ENCODE results near the gene NLRP14. TPM values are rescaled to one million over a fixed set of nuclear protein-coding genes. Genes with fewer than 3 reads are reported as not detected.

The NLRP14 gene, protein sequence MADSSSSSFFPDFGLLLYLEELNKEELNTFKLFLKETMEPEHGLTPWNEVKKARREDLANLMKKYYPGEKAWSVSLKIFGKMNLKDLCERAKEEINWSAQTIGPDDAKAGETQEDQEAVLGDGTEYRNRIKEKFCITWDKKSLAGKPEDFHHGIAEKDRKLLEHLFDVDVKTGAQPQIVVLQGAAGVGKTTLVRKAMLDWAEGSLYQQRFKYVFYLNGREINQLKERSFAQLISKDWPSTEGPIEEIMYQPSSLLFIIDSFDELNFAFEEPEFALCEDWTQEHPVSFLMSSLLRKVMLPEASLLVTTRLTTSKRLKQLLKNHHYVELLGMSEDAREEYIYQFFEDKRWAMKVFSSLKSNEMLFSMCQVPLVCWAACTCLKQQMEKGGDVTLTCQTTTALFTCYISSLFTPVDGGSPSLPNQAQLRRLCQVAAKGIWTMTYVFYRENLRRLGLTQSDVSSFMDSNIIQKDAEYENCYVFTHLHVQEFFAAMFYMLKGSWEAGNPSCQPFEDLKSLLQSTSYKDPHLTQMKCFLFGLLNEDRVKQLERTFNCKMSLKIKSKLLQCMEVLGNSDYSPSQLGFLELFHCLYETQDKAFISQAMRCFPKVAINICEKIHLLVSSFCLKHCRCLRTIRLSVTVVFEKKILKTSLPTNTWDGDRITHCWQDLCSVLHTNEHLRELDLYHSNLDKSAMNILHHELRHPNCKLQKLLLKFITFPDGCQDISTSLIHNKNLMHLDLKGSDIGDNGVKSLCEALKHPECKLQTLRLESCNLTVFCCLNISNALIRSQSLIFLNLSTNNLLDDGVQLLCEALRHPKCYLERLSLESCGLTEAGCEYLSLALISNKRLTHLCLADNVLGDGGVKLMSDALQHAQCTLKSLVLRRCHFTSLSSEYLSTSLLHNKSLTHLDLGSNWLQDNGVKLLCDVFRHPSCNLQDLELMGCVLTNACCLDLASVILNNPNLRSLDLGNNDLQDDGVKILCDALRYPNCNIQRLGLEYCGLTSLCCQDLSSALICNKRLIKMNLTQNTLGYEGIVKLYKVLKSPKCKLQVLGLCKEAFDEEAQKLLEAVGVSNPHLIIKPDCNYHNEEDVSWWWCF
- total RNA-seq, result 0.05 TPM in 1 of 2 replicates, not detected in the other

DNA sequence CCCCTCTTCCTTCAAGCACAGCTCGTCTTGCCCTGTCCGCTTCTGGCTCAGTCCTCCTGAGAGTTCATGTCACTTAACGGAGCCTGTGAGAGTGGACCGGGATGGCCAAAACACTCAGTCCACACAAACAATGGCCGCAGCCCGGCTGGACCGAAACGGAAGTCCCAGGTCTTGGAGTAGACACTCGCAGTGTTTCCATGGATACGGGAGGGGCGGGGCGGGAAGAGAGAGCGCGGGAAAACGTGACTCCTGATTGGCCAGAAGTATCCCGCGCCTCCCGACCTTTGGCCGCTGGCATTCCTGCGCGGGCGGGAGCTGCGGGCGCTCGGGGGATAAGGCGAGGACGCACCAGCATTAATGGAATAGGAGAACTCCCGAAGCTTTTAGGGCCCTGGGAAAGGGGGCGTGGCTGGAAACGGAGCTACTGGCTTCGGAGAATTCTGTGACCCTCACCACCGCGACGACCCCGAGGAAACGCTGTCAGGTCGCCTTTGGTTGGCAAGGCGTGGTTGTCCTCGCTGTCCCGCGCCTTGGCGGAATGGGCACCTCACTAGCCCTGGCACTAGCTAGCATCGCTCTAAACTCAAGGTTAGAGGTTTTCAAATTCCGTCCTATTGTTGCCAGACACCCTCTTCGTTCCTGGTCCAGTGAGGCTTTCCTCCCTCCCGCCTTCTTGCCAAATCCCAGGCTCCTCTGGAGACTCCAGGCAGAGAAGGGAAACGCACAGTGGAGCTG lies at the start of gene NLRP14, which contains the start of gene ZNF214:
TSS of gene NLRP14 (plus strand) at position 297 of the 735 bp plus-strand sequence. CDS start 18,108 bp downstream, outside the sequence.
TSS of gene ZNF214 (minus strand) at position 164 of the 735 bp plus-strand sequence. CDS start 17,511 bp downstream, outside the sequence.

DNA sequence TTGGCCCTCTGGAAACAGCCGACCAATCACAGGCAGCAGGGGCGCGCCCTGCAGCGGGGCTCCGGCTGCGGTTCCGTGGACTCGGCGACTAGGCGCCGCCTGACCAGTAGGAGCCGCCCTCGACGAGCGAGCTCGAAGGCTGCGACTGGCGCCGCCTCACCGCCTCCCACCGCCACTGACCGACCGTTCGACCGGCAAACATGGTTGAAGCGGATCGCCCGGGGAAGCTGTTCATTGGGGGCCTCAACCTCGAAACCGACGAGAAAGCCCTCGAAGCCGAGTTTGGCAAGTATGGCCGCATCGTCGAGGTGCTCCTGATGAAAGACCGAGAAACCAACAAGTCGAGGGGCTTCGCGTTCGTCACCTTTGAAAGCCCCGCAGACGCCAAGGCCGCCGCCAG lies 68.6 kb downstream of the NLRP14 start, which contains the start of gene RBMXL2:
TSS of gene RBMXL2 (plus strand) at position 78 of the 400 bp plus-strand sequence. CDS start at position 201, 123 bp downstream.

Other genes starting within 250 kb of the NLRP14 start
- gene OR2AG2, start 248.5 kb upstream of the NLRP14 start, total RNA-seq, result not detected in 2 replicates
- gene OR2AG1, start 237.5 kb upstream of the NLRP14 start, total RNA-seq, result not detected in 2 replicates
- 0.06 TPM in 1 of 2 replicates, not detected in the other for gene OR6A2, start 220.8 kb upstream of the NLRP14 start, total RNA-seq
- not detected in 2 replicates for gene OR10A5, start 174.8 kb upstream of the NLRP14 start, total RNA-seq
- not detected in 2 replicates for gene OR10A2, start 157.4 kb upstream of the NLRP14 start, total RNA-seq
- not detected in 2 replicates for gene OR10A4, start 143.9 kb upstream of the NLRP14 start, total RNA-seq
- not detected in 2 replicates for gene OR2D2, start 128.0 kb upstream of the NLRP14 start, total RNA-seq
- not detected in 2 replicates for gene OR2D3, start 99.5 kb upstream of the NLRP14 start, total RNA-seq
- 0.98 and 2.0 TPM in 2 replicates for gene ZNF215, start 94.1 kb upstream of the NLRP14 start, total RNA-seq
- 1.00 and 2.0 TPM in 2 replicates for gene ZNF214, start 133 bp upstream of the NLRP14 start, total RNA-seq
- gene RBMXL2, start 68.5 kb downstream of the NLRP14 start, total RNA-seq, result not detected in 2 replicates
- not detected in 2 replicates for gene SYT9, start 231.4 kb downstream of the NLRP14 start, total RNA-seq